Uterus (tissue), 2 donors: ENCODE data around the gene RHOT1.

Experiments
- CTCF ChIP-seq, 4 experiments: fragments of 200-600 bp in 2 of 4; fragments of 450-650 bp in 2 of 4; sonication (generic) in 2 of 4; IDR thresholded peaks; one replicate each; pipeline ENCODE4 v1.5.1; 2016 to 2019; ENCODE audit warnings: antibody characterized with exemption in 4 of 4, mild to moderate bottlenecking in 2 of 4, moderate library complexity in 1 of 4
- POLR2A ChIP-seq, 2 donors: fragments of 450-650 bp; IDR thresholded peaks; one replicate each; pipeline ENCODE4 v1.6.1; 2016; ENCODE audit warnings: antibody characterized with exemption in 2 of 2, mild to moderate bottlenecking in 1 of 2, moderate library complexity in 1 of 2

DNA sequence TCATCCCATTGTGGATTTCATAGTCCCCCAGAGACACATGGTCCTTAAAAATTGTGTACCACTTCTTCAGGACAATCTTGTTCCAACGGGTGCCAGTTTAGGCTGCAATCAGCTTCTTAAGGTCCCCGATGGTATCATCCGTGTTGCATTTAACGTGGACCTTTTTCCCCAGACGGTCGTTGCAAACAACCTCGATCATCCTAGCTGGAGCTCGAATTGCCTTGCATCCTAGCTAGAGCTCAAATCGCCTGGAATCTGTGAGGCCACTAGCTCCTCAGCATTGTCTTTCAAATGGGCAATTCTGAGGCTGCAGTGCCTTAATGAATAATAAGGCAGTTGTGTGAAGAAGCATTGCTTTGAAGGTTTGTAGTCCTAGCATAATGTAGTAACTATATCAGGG is 85.6 kb downstream of the RHOT1 start:
- TF ChIP-seq CTCF (IDR thresholded peaks at IDR 0.05) (no peak), POLR2A (IDR thresholded peaks at IDR 0.05) (no peak)
